GM12878 (cell line): ENCODE results near the gene XPC. TPM values are rescaled to one million over a fixed set of nuclear protein-coding genes. Genes with fewer than 3 reads are reported as not detected.

Source experiments
- ATAC-seq: fragments of 200-7000 bp; cut with Tn5 transposase; 3 replicates; pipeline ENCODE4 v1.9.1; 2020; ENCODE audit warnings: mild to moderate bottlenecking, moderate library complexity
- BruUV-seq: library from RNA; stranded (reverse); fragments of 400-500 nt; replicated peaks from 2 replicates; lab custom pipeline; 2021; lab: Mats Ljungman, UMichigan
- CTCF ChIA-PET: fragments of 300-600 bp; sonication (Branson Sonifier 250); formaldehyde crosslinking; extraction: SDS; loops from one replicate; lab custom pipeline; 2021; ENCODE audit warnings: inconsistent platforms; lab: Yijun Ruan, JAX
- POLR2A ChIA-PET: fragments of 350-600 bp; formaldehyde crosslinking; extraction: SDS; loops from one replicate; lab custom pipeline; 2021; ENCODE audit warnings: inconsistent platforms; lab: Charles Lee
- RAD21 ChIA-PET: fragments of 300-600 bp; sonication (Branson Sonifier 250); formaldehyde crosslinking; loops from one replicate; lab custom pipeline; 2023; ENCODE audit warnings: antibody characterized with exemption; ENCODE audit not compliant: unreplicated experiment; lab: Charles Lee
- SMC1A ChIA-PET: fragments of 300-600 bp; sonication (Branson Sonifier 250); formaldehyde crosslinking; loops from one replicate; lab custom pipeline; 2023; ENCODE audit not compliant: unreplicated experiment, uncharacterized antibody; lab: Charles Lee
- DNase-seq: peaks from one replicate; pipeline ENCODE4 v3.0.0-alpha.2; 2011; ENCODE audit warnings: low read depth, low spot score
- FAIRE-seq: peaks from 3 replicates; lab custom pipeline; 2011; peaks lifted over from hg19 to GRCh38; lab: Jason Lieb, UNC
- H2AFZ ChIP-seq: 2 replicates; pipeline ENCODE4 v1.6.0; 2011; ENCODE audit warnings: low read depth, low read length, control low read depth; ENCODE audit not compliant: control insufficient read depth
- H3K27ac ChIP-seq: 2 replicates; pipeline ENCODE4 v1.5.1; 2011; ENCODE audit warnings: control low read depth; ENCODE audit not compliant: control insufficient read depth, insufficient read depth
- H3K27me3 ChIP-seq, 2 experiments: replicated peaks in 1 of 2; 2 replicates each; pipeline versions ENCODE4 v1.6.0 to v1.6.1; 2011; ENCODE audit warnings: low read length in 1 of 2; ENCODE audit not compliant: control insufficient read depth in 2 of 2, insufficient read depth in 2 of 2
- H3K36me3 ChIP-seq, 2 experiments: 2 replicates each; pipeline ENCODE4 v1.5.1; 2011; ENCODE audit warnings: low read length in 1 of 2; ENCODE audit not compliant: control insufficient read depth in 2 of 2, insufficient read depth in 2 of 2
- H3K4me1 ChIP-seq: 2 replicates; pipeline ENCODE4 v1.6.1; 2011; ENCODE audit warnings: mild to moderate bottlenecking, low read length, moderate library complexity, mixed read lengths; ENCODE audit not compliant: control insufficient read depth, insufficient read depth
- H3K4me2 ChIP-seq: 2 replicates; pipeline ENCODE4 v1.6.0; 2011; ENCODE audit warnings: control low read depth; ENCODE audit not compliant: control insufficient read depth, insufficient read depth
- H3K4me3 ChIP-seq: fragments of 200-600 bp; sonication (generic); 2 replicates; pipeline ENCODE4 v1.5.1; 2016
- H3K79me2 ChIP-seq: 2 replicates; pipeline ENCODE4 v1.6.0; 2011; ENCODE audit warnings: low read length; ENCODE audit not compliant: control insufficient read depth, insufficient read depth
- H3K9ac ChIP-seq: 2 replicates; pipeline ENCODE4 v1.8.0; 2011; ENCODE audit warnings: low read length, control low read depth, mixed read lengths; ENCODE audit not compliant: control insufficient read depth, insufficient read depth
- H3K9me3 ChIP-seq: replicated peaks from 3 replicates; pipeline ENCODE4 v1.5.1; 2011; ENCODE audit warnings: mild to moderate bottlenecking, low read length; ENCODE audit not compliant: control insufficient read depth, insufficient read depth
- H4K20me1 ChIP-seq: 2 replicates; pipeline ENCODE4 v1.6.0; 2011; ENCODE audit not compliant: control insufficient read depth, insufficient read depth
- BMI1 ChIP-seq: fragments of 450-650 bp; IDR thresholded peaks from 2 replicates; pipeline ENCODE4 v1.6.1; 2016; ENCODE audit warnings: mild to moderate bottlenecking, moderate library complexity, borderline replicate concordance
- DPF2 ChIP-seq: fragments of 450-650 bp; IDR thresholded peaks from 2 replicates; pipeline ENCODE4 v1.6.1; 2017; ENCODE audit warnings: mild to moderate bottlenecking
- FOXM1 ChIP-seq: IDR thresholded peaks from 2 replicates; pipeline ENCODE4 v1.6.1; 2012; ENCODE audit warnings: low read depth, mild to moderate bottlenecking, inconsistent platforms, low read length, moderate library complexity
- GABPA ChIP-seq: IDR thresholded peaks from 2 replicates; pipeline ENCODE4 v1.6.1; 2014; ENCODE audit warnings: antibody characterized with exemption, low read depth, mild to moderate bottlenecking, inconsistent platforms
- IKZF1 ChIP-seq: fragments of 450-650 bp; conservative IDR thresholded peaks from 2 replicates; pipeline ENCODE4 v1.6.1; 2017; ENCODE audit warnings: antibody characterized with exemption, mild to moderate bottlenecking
- MEF2B ChIP-seq: fragments of 450-650 bp; IDR thresholded peaks from 2 replicates; pipeline ENCODE4 v1.6.1; 2018; ENCODE audit warnings: mild to moderate bottlenecking, moderate library complexity; ENCODE audit not compliant: partially characterized antibody, poor library complexity, severe bottlenecking
- NFYA ChIP-seq: IDR thresholded peaks from 2 replicates; pipeline ENCODE4 v1.6.1; 2011; ENCODE audit warnings: low read depth, mild to moderate bottlenecking, low read length, improper control_type of control experiment, borderline replicate concordance
- PAX5 ChIP-seq: IDR thresholded peaks from 2 replicates; pipeline ENCODE4 v1.6.1; 2011; ENCODE audit warnings: low read depth, low read length, borderline replicate concordance
- RB1 ChIP-seq: fragments of 450-650 bp; formaldehyde crosslinking; IDR thresholded peaks from 2 replicates; pipeline ENCODE4 v1.6.1; 2017; ENCODE audit warnings: mild to moderate bottlenecking, borderline replicate concordance
- SMAD1 ChIP-seq: fragments of 450-650 bp; IDR thresholded peaks from 2 replicates; pipeline ENCODE4 v1.6.1; 2018; ENCODE audit warnings: mild to moderate bottlenecking, low read depth; ENCODE audit not compliant: partially characterized antibody
- SMC3 ChIP-seq: IDR thresholded peaks from 2 replicates; pipeline ENCODE4 v1.6.1; 2011; ENCODE audit warnings: low read length, improper control_type of control experiment, borderline replicate concordance
- SREBF2 ChIP-seq: IDR thresholded peaks from 2 replicates; pipeline ENCODE4 v1.6.1; 2012; ENCODE audit warnings: mild to moderate bottlenecking, low read length
- STAT3 ChIP-seq: IDR thresholded peaks from 2 replicates; pipeline ENCODE4 v1.6.1; 2011; ENCODE audit warnings: low read depth, low read length, improper control_type of control experiment
- USF1 ChIP-seq: IDR thresholded peaks from 2 replicates; pipeline ENCODE4 v1.6.1; 2011; ENCODE audit warnings: borderline replicate concordance, low read depth, mild to moderate bottlenecking, moderate library complexity, mixed read lengths, low read length; ENCODE audit not compliant: insufficient read depth; ENCODE audit errors: extremely low read length
- USF2 ChIP-seq: IDR thresholded peaks from 2 replicates; pipeline ENCODE4 v1.6.1; 2011; ENCODE audit warnings: low read depth, low read length, improper control_type of control experiment, borderline replicate concordance
- YBX1 ChIP-seq: fragments of 450-650 bp; IDR thresholded peaks from 2 replicates; pipeline ENCODE4 v1.6.1; 2016; ENCODE audit warnings: antibody characterized with exemption
- ZBED1 ChIP-seq: IDR thresholded peaks from 2 replicates; pipeline ENCODE4 v1.6.1; 2016; ENCODE audit warnings: borderline replicate concordance
- ZNF274 ChIP-seq: IDR thresholded peaks from one replicate; pipeline ENCODE4 v1.8.0; 2011; ENCODE audit not compliant: insufficient read length, insufficient read depth
- ZSCAN29 ChIP-seq: fragments of 450-650 bp; IDR thresholded peaks from 2 replicates; pipeline ENCODE4 v1.6.1; 2017; ENCODE audit warnings: mild to moderate bottlenecking, moderate library complexity
- WGBS: methylation state at CpG from one replicate; pipeline ENCODE4 v1.1.6; 2016; ENCODE audit warnings: low lambda C conversion rate; ENCODE audit not compliant: insufficient replicate concordance, insufficient coverage; ENCODE audit errors: missing lambda C conversion rate; 5-methylcytosine and 5-hydroxymethylcytosine counted together
- in situ Hi-C: fragments of 300-500 bp; cut with MboI; formaldehyde crosslinking; loops from 9 replicates; pipeline ENCODE4 v1.14.3; 2018; ENCODE audit warnings: mixed read lengths
- intact Hi-C: fragments of 100-400 bp; cut with micrococcal nuclease; formaldehyde crosslinking; loops from one replicate; pipeline ENCODE4 v1.14.2; 2022; ENCODE audit not compliant: unreplicated experiment
- polyA plus RNA-seq, 11 experiments: library from polyadenylated mRNA; depleted of rRNA in 4 of 11; unstranded in 6 of 11; stranded (reverse) in 5 of 11; fragments of >200 nt; fragmentation: Nextera tagmentation in 4 of 11; fragmentation: Illumina TruSeq in 1 of 11; extraction: Ambion mirVana in 4 of 11; extraction: Trizol in 1 of 11; gene quantifications; 1 replicate in 1 of 11; 2 replicates in 10 of 11; pipeline versions ENCODE4 v1.2.1 to v1.2.3, GENCODE V29; 2011 to 2016; ENCODE audit warnings: inconsistent platforms in 2 of 11, missing spikeins in 2 of 11, low read depth in 1 of 11
- total RNA-seq, 4 experiments: library from RNA; depleted of rRNA in 3 of 4; stranded (reverse); fragments of >200 nt in 3 of 4; fragmentation: Illumina TruSeq in 1 of 4; extraction: Trizol in 1 of 4; gene quantifications; 2 replicates each; pipeline versions ENCODE4 v1.2.1 to v1.2.3, GENCODE V29; 2013 to 2021
- TF ChIP-seq, protein P1 (sequence below): fragments of 450-650 bp; IDR thresholded peaks from 2 replicates; pipeline ENCODE4 v1.6.1; 2017; ENCODE audit warnings: mild to moderate bottlenecking
- TF ChIP-seq, protein P2 (sequence below): IDR thresholded peaks from 2 replicates; pipeline ENCODE4 v1.6.1; 2011; ENCODE audit warnings: low read depth, mild to moderate bottlenecking, low read length, moderate library complexity, borderline replicate concordance; ENCODE audit errors: extremely low read depth
- TF ChIP-seq, protein P3 (sequence below): IDR thresholded peaks from 2 replicates; pipeline ENCODE4 v1.6.1; 2012; ENCODE audit warnings: low read depth, low read length, improper control_type of control experiment

The XPC gene
- total and polyA plus RNA-seq, 10 of the 15 experiments (the other 5 are each of a cell fraction or from before 2014, with no cell fraction given): 4.0 to 48.3 (median 29.8) TPM

GRCh38 chr3:14154276-14154675 is 24.1 kb downstream of the XPC start (continued):
- TF ChIP-seq SREBF2: no peak
- TF ChIP-seq MEF2B: no peak
- no peak for TF ChIP-seq USF1
- no peak for TF ChIP-seq ZBED1
- TF ChIP-seq RB1: no peak
- no peak for TF ChIP-seq IKZF1
- TF ChIP-seq SMAD1: no peak
- TF ChIP-seq SMC3: no peak
- no peak for TF ChIP-seq ZNF274
- TF ChIP-seq ZSCAN29: no peak

DNA sequence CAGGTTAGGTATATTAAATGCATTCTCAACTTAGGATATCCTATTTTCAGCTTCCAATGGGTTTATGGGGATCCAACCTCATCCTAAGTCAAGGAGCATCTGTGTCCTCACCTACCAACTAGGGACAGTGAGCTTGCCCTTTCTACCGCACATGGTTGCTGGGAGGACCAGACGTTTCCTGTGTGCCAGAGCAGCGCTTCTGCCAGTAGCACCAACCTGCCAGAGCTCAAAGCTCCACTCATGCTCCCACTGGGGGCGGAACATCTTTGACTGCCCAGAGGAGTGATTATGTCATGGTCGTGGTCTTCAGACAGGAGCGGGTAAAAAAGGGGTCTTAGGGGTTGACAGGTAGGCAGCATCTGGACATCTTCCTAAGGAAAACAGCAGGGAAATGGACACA is 24.7 kb downstream of the XPC start:
- RAD21 ChIA-PET: no interaction called here
- ATAC-seq (no peak), DNase-seq (no peak), FAIRE-seq (no peak)
- no peak overlapping the region for H3K4me2 ChIP-seq
- BruUV-seq: no TSS peak
- peaks cover 12 to 33% of the 10 kb centered on the region in 2 experiments for H3K36me3 ChIP-seq
- in situ Hi-C loops (no loop called here), intact Hi-C loops (no loop called here)
- no peaks in the 10 kb centered on the region for H3K9me3 ChIP-seq
- no peak overlapping the region for H3K27ac ChIP-seq
- H3K4me1 ChIP-seq: no peaks in the 10 kb centered on the region
- H4K20me1 ChIP-seq: no peaks in the 10 kb centered on the region
- no peaks in the 10 kb centered on the region for H3K27me3 ChIP-seq
- H3K4me3 ChIP-seq: no peak overlapping the region
- H2AFZ ChIP-seq: no peak overlapping the region
- no peak overlapping the region for H3K9ac ChIP-seq
- POLR2A ChIA-PET: no interaction called here
- SMC1A ChIA-PET: no interaction called here
- 100% methylated on average over 6 of the region's 6 CpGs for WGBS
- H3K79me2 ChIP-seq: no peaks in the 10 kb centered on the region
- CTCF ChIA-PET: no interaction called here
- TF ChIP-seq, protein P1, sequence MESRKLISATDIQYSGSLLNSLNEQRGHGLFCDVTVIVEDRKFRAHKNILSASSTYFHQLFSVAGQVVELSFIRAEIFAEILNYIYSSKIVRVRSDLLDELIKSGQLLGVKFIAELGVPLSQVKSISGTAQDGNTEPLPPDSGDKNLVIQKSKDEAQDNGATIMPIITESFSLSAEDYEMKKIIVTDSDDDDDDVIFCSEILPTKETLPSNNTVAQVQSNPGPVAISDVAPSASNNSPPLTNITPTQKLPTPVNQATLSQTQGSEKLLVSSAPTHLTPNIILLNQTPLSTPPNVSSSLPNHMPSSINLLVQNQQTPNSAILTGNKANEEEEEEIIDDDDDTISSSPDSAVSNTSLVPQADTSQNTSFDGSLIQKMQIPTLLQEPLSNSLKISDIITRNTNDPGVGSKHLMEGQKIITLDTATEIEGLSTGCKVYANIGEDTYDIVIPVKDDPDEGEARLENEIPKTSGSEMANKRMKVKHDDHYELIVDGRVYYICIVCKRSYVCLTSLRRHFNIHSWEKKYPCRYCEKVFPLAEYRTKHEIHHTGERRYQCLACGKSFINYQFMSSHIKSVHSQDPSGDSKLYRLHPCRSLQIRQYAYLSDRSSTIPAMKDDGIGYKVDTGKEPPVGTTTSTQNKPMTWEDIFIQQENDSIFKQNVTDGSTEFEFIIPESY: no peak
- TF ChIP-seq FOXM1: no peak
- TF ChIP-seq GABPA: no peak
- TF ChIP-seq NFYA: no peak
- no peak for TF ChIP-seq STAT3
- TF ChIP-seq DPF2: no peak
- TF ChIP-seq, protein P2, sequence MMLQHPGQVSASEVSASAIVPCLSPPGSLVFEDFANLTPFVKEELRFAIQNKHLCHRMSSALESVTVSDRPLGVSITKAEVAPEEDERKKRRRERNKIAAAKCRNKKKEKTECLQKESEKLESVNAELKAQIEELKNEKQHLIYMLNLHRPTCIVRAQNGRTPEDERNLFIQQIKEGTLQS: no peak
- TF ChIP-seq PAX5: no peak
- TF ChIP-seq BMI1: no peak
- no peak for TF ChIP-seq USF2
- TF ChIP-seq, protein P3, sequence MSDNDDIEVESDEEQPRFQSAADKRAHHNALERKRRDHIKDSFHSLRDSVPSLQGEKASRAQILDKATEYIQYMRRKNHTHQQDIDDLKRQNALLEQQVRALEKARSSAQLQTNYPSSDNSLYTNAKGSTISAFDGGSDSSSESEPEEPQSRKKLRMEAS: no peak
- no peak for TF ChIP-seq YBX1
